NCI-H510A (cell line): ENCODE results near the gene PTGER3.

Source experiments
- DNase-seq: peaks from one replicate; lab custom pipeline; 2025; lab: John Stamatoyannopoulos, UW

Gene PTGER3

DNA sequence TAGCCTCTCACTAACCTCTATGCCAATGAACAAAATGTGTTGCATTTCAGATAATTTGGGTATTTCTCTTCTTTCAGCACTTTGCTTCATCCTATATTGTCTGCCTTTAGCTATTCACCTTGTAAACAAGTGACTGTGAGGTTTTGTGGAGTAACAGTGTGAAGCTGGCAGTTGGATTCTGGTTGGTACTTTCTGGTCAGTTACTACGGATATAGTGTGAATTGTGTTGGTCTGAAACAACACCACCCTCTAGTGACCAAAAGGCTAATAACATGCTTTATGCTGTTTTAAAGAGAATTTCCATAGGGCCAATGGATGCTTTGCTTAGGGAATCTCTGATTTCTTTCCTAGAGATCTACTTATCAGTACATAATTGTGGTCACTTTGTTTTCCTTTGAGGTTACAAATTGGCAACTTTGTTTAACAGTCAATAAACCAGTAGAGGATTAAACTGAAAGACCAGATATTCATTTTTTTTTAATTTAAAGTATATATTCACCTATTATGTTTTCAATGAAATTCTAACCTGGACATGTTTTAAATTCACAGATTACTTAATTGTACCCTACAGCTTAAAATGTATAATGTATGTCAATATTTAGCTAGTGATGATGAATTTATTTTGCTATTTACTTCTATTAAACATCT is 2.5 kb upstream of the PTGER3 start:
- DNase-seq: peak; percentile 20

DNA sequence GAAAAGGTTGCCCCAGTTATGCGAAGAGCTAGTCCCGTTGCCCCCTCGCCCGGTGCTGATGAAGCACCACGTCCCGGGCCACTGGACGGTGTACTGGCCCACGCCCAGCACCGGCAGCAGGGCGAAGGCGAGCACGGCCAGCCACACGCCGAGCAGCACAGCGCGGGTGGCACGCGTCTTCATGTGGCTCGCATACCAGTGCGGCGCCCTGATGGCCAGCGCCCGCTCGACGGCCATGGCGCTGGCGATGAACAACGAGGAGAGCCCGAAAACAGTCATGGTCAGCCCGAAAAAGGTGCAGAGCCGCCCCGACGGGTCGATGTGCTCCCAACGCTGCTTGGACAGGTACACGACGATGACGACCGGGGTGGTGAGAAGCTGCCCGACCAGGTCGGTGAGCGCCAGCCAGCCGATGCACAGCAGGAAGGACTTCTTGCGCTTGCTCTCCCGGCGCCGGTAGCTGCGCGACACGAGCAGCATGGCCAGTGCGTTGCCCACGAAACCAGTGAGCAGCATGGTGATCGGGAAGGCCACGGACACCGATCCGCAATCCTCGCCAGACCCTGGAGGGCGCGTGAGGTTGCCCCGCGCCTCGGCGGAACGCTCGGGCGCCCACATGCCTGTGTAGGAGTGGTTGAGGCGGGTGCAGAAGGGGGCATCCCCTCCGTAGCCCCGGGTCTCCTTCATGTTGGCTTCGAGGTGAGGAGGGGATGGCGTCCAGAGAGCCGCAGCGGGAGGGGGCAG is 553 bp downstream of the PTGER3 start:
- DNase-seq: peak; percentile 27

DNA sequence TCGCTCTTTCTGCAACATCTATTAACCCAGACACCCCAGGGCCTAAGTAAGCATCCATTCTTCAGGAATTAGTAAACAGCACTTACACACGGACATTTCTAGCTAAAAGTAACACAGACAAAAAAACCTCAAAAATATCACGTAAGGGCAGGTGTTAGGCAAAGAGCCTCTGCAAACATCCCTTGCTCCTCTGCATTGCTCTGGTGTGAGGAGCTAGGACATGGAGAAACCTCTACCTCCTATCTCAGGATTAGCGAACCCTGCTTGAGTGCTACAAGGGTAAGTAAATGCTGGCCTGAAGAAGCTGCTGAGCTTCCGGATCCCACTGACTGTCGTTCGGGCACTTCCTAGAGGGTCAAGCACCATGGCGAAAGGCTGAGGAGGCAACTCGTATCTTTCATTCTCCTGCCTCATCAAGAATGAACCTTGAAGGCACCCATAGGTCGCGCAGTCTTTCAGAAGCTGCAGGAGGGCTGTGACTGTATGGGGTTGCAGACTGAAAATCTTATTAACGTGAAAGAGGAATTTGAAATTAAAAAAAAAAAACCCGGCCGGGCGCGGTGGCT is 2.1 kb downstream of the PTGER3 start:
- DNase-seq: no peak

DNA sequence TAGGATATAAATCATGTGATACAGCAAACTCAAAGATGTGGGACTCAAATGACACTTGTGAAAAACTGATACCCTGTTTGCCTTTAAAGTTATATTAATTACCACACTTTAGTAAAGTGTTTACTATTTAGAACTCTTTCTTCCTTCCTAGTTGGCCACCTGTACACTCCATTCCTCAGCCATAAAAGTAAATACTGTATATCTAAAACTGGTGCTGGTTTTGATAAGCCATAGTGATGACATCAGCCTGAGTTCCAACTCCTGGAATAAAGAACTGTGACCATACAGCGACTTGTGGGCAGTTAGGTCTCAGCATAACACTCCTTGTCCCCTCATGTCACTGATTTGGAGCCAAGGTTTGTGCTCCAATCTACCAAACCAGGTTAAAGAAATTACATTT is 2.8 kb downstream of the PTGER3 start:
- no peak for DNase-seq

DNA sequence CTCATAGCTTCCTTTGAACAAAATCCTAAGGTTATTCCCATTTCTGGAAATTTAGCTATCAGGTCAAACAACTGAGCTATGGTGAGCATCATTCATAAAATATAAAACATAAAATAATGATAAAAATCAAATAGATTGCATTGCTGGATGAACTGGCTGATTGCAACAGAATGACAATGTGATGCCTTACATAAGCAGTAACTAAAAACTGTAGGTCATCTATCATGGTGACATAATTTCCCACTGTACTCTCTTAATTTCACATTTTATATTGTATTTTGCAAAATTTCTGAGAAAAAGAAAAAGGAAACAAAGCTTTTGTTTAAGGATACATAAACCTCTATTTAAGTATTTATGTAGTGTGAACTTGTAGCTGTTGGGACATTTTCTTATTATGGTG is 4.6 kb downstream of the PTGER3 start:
- DNase-seq: no peak

DNA sequence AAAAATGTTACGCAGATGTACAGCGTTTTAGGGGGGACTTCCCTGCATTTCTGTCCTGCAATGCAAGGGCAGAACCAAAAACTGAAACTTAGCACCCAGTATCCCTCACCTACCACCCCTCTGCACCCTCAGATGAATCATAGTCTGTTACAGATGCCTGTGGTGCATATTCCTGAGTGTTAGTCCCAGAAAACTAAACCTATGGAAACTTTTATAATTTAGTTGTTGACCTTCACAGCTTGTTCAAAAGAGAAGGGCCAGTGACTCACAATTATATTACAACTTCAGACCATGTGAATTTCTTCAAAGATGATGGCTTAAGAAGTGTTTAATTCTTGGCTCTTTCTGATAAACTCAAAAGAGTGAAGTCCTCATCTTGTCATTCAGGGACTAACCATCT is 5.8 kb downstream of the PTGER3 start:
- DNase-seq: no peak

DNA sequence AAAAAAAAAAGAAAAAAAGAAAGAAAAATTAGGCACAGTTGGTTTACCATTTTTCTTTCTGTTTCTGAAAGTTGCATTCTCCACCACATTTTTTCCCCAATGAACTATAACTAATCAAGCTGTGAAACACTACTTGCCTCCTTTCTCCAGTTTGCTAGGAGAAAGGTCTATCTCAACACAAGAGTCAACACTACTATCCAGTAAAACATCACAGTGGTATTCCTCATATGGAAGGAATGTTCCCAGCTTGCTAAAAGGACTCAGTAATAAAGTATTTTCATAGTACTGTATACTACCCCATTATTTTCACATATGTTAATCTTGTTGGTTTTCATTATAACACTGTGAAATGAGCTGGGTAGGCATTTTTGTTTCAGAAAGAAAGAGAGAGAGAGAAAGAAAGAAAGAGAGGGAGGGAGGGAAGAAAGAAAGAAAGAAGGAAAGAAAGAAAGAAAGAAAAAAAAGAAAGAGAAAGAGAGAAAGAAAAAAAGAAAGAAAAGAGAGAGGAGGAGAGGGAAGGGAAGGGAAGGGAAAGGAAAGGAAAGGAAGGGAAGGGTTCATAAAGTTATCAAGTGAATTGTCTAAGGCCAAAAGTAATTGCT is 7.9 kb downstream of the PTGER3 start:
- DNase-seq: no peak

DNA sequence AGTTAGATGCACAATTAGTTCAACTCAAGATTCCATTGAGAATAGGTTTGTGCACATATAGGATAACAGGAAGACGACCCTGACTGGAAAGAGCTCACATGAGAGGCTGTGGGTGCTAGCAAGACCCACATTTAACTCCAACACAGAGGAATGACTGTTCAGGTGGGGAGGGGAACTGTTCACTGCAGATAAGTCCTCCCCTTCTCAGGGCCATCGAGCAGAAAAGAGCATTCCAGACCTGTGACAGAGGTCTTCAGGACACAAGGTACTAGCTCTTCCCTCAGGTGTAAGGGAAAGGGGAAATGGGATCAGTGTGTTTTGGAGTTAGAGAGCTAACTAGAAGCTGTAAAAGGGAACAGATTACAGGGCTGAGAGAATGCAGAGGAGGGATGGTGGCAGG is 8.7 kb downstream of the PTGER3 start:
- DNase-seq: no peak

DNA sequence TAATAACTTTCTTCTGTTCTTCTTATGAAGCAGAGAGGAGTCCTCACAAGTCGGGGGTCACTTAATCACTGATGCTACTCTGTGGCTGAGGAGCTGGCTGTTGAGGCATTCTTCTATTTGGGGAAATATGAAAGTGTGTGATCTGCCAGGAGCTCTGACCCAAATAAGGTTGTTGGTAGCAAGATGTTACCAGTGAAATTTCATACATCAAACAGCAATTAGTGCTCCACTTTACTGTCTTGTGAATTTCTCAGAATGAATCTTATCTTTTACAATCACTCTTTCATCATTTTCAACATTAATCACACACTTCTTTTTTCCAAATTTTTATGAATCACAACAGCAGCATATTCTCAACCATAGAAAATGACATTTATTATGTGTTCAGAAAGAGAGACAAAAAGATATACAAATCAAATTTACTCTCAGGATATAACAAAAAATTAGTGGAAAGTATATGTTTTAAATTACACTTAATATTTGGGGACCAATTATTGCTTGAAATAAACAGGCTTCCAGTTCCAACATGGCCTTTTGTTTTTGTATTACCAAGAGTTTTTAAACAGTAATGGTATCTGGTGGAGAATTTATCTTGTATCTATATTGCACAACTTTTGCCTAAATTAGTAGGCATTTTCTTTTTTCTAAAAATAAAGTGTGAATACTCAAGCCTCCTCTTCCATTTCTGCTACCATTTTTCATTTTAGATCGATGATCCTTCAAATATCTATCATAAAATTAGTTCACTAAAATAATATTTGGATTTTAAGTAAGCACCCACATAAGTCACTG is 9.6 kb downstream of the PTGER3 start:
- no peak for DNase-seq

DNA sequence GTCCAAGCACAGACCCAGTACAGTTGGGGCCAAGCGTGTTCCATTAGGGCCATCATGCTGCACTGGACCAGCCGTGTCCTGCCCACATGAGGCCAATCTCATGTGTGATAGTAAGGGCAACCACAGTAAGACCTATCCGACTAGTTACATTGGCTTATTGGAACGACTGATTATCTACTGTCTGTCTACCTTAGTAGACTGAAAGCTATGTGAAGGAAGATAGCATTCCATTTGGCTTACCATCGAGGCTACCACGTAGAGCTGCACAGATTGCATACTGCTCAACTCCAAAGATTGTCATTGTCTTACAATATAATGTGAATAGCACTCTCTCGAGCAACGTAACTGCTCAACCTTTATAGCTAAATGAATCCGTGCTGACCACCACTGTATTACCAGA is 10.6 kb downstream of the PTGER3 start:
- DNase-seq: no peak

DNA sequence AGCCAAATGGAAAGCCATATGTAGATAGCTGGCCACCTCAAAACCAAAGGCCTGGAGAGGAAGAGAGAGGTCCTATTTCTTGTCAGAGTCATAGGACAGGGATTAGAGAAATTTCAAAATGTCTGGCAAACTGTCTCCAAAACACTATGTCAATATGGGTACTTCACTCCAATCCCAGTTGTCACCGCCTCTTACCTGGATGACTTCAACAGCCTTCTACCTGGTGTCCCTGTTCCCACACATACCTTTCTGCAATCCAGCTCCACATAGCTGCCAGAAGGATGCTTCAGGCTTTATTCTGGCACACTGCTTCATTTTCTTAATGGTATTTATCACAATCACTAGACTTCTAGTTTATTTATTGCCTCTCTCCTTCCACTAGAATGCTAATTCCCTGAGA is 14.5 kb downstream of the PTGER3 start:
- DNase-seq: no peak

DNA sequence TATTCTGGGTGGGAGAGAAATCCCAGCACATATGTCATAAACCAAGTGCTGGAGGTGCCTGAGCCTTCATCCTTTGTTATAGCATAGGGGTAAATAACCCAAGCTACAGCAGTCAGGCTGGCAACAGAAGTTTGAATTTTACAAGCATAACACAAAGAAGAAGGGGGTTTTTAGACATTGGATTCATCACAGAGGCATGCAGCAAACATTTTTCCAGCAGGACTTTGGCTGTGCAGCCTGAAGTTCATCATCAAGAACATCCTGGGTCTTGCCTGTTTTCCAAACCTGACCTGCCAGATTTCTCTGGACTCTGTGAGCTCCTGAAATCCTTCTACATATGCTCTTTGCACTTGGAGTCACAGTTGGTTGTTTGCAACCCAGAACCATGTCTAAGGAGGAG is 16.2 kb downstream of the PTGER3 start:
- DNase-seq: no peak

DNA sequence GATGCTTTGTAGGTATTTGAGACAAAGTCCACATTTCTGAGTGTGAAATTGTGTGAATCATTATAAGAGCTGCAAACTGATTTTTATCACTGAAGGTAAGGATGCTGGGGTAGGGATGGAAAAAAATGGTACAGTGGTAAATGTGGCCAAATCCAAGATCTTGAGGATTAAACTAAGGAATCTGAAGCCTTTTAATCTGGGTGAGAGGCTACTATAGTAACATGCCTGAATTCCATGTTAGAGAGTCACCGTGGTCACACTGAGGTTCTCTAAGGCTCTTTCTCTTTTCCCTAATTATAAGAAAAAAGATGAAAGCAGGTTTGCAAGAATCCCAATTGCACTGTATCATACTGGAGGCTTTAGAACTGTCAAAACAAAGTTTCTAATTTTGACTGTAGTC is 17.6 kb downstream of the PTGER3 start:
- DNase-seq: no peak

DNA sequence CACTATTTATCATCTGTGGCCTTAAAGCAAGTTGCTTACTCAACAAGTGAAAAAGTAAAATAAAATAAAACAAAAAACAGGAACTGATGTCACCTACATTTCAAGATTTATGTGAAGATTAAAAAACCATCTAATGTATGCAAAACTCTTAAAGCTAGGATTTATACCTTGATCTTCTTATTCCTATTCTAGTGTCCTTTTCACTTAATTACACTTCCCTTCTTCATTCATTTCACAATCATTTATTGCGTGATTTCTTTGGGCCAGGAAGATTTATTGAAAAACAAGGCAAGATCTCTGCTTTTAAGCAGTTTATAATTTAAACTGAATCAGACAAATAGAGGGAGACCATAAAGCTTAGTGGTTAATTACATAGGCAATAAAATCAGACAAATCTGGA is 18.6 kb downstream of the PTGER3 start:
- DNase-seq: no peak

DNA sequence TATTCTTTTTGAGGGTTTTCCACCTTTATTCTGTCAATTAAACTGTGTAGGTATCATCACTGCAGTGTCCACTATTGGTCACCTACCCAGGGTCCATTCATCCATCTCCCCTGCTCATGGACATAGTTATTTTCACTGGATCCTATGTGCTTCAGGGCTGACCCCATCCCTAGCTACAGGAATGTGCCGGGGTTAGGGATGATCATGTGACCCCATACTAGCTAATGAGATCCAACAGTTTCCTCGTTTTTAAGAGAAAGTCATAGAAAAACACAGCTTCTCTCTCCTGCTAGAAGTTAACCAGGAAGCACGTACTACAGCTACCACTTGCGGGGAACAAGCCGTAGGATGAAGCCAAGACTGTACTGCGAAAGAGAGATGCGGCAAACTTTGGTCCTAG is 19.6 kb downstream of the PTGER3 start:
- no peak for DNase-seq

DNA sequence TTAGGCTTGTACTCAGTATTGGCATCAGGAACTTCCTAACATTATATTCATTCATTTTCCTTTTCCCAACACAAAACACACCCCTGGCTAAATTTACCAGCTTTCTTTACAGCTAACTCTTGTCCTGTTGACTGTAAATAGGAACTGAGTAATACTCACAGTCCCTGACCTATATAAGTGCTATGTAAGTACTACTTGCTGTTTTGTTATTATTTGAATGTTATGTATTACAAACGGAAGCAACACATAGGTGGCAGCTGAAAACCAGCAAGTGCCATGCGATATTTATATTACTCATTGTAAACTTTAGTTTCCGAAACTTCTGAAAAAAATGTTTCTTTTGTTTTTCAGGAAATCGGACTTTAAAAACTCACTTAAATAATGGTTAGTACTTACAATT is 21.5 kb downstream of the PTGER3 start:
- DNase-seq: no peak

DNA sequence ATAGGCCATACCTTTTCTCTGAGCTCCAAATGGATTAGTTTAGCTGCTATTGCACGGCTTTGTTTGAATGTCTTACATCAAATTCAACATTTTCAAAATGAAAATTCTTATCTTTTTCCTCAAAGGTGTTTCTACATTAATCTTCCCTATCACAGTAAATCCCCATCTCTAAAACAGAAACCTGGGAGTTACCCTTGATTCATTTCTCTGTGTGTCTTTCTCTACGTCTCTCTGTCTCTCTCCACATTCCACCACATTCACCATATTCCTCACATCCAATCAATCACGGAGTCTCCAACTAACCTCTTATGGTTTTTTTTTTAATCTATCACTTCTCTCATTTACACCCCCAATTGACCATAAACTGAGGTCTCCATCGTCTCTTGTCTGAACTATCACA is 24.1 kb downstream of the PTGER3 start:
- DNase-seq: no peak

DNA sequence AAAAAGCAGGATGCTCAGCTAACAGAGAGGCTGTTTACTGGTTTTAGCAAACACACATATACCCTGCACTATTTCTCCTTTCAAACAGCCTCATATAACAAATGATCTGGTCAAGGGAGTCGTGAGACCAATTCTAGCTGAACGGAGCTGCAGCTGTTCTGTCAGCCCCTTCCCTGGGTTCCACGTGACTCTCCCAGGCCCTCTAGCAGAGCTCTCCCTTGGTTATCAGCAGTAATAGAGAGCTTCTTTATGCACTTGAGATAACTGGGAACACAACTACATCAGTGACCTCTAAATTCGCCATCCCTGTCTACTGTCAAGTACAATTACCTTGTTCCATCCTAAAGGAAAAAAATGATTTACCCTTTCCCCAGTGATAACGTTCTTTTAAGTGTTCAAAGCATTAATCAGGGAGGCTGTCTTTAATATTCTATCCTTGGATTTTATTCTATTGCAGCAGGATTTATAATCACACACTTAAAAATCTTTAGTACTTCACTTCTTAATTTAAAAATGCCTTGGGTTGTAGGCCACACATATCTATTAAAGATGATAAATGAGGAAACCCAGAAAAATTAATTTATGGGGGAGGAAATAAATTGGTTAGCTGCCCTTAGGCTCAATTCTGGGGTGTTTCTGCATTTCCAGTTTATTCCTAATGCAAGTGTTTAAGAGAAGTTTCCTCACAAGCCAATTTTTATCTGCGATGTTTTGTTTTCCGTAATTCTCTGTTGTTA is 28.2 kb downstream of the PTGER3 start:
- no peak for DNase-seq

DNA sequence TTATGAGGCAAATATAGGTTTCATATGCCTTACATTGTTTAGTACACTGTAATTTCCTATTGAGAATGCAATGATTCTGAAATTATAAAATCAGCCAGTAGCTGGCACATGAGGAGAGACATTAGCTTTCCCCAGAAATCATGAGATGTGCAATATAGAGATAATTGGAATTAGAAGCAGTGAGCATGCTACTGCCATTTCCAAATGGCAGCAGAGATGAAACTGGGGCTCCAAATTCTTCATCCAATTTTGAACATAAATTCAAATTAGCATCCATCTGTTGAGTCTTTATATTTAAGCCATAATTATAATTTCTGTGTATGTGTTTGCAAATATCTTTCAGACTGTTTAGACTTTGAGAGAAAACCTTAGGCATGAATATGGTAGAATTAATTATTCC is 28.8 kb downstream of the PTGER3 start:
- no peak for DNase-seq

DNA sequence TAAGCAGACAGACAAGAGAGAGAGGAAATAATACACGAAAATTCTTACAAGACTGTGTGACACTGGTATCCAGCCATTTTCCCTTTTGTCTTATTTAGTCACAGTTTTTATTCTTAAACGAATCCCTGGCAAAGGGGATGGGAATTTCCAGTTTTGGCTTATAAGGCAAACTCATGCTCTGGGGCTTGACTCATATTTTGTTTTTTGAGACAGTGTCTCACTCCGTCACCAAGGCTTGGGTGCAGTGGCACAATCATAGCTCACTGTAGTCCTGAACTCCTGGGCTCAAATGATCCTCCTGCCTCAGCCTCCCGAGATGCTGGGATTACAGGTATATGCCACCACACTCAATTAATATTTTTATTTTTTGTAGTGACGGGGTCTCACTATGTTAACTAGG is 31.9 kb downstream of the PTGER3 start:
- no peak for DNase-seq

DNA sequence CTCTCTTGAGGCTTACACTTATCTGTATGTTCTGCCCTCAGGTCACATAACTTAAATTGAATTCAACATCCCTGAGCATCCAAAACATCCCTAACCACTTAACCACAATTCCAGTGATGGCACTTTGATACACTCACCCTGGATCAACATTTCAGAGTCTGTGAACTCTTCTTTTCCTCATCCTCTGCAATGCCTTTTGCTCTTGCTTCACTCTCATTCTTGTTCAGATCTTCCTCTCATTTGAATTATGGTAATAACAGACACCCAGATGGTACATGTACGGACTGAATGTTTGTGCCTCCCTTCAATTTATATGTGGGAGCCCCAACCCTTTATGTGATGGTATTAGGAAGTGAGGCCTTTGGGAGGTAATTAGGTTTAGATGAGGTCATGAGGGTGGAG is 33.4 kb downstream of the PTGER3 start:
- DNase-seq: no peak
